ENCODE measurements around the gene RAPGEF6.

GRCh38 chr5:131627207-131627865 is 7.7 kb downstream of the RAPGEF6 start:
- no peak for TF ChIP-seq POLR2A (IDR thresholded peaks at IDR 0.05)
- no peak for TF ChIP-seq CTCF (IDR thresholded peaks at IDR 0.05 in 4 of 5, conservative IDR thresholded peaks at IDR 0.05 in 1 of 5)
